Measurements from ENCODE around the gene XRN2. TPM values are rescaled to one million over a fixed set of nuclear protein-coding genes. Genes with fewer than 3 reads are reported as not detected.

The XRN2 gene
- total and polyA plus RNA-seq, 8 donors, result 12.5 to 66.8 (median 27.7) TPM

DNA sequence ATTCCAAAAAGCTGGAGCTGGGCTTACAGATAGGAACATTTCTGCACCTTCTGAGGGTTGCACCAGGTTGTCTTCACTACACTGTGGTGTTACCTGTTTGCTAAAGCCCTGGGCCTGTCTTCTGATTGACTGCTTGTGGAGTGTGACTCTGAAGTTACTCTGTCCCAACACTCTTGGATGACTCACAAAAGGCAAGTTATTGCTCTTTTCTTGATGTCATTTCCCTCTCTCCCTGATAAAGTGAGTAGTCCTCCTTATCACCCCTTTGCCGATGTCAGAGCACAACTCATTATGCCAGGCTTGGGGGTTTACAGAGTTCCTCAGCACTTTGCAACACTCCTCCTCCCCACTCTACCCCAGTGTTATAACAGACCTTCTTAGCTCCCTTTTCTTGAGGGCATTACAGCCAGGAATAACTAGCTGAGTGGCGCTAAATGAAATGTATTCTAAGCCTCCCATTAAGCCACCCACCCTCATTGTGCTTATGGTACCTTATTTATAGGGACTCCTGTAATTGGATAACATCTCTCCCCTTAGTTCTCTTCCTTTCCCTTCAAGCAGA is 130.3 kb downstream of the XRN2 start:
- H3K4me3 ChIP-seq, result no peak overlapping the region
- peaks cover 0 to 26% (median 4%) of the 10 kb centered on the region in 3 donors for H3K27me3 ChIP-seq
- no peak overlapping the region for H3K27ac ChIP-seq
- no peak for DNase-seq
- TF ChIP-seq, protein P1, sequence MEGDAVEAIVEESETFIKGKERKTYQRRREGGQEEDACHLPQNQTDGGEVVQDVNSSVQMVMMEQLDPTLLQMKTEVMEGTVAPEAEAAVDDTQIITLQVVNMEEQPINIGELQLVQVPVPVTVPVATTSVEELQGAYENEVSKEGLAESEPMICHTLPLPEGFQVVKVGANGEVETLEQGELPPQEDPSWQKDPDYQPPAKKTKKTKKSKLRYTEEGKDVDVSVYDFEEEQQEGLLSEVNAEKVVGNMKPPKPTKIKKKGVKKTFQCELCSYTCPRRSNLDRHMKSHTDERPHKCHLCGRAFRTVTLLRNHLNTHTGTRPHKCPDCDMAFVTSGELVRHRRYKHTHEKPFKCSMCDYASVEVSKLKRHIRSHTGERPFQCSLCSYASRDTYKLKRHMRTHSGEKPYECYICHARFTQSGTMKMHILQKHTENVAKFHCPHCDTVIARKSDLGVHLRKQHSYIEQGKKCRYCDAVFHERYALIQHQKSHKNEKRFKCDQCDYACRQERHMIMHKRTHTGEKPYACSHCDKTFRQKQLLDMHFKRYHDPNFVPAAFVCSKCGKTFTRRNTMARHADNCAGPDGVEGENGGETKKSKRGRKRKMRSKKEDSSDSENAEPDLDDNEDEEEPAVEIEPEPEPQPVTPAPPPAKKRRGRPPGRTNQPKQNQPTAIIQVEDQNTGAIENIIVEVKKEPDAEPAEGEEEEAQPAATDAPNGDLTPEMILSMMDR (IDR thresholded peaks at IDR 0.05), result no peak
- TF ChIP-seq POLR2AphosphoS5 (IDR thresholded peaks at IDR 0.05) (no peak), POLR2A (IDR thresholded peaks at IDR 0.05) (no peak), EP300 (IDR thresholded peaks at IDR 0.05) (no peak)
- no peaks in the 10 kb centered on the region for H3K9me3 ChIP-seq
- no peaks in the 10 kb centered on the region for H3K36me3 ChIP-seq
- intact Hi-C loops (cut with DNase I; ENCODE audit: low total_unique reads), result no loop called here
- H3K4me1 ChIP-seq, result no peaks in the 10 kb centered on the region
- WGBS, 5 donors, result 68 to 82% (median 72%) methylated on average over 2 of the region's 2 CpGs

DNA sequence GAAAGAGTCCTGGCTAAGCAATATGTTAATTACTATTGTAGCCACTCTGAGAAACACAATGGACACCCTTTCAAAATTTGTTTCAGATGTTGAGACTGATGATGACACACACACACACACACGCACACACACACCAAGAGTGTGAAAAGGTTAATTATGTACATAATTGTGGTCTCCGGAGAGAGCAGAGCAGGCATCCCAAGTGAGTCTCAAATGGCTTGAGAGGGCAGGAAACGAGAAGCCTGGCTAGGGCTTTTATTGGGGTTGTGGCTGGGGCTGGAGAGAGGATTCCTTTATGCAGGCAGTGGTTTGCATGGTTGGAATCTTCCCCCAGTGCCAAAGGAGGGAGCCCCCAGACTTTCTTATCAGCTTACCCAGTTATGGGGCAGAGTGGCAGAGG is 132.4 kb downstream of the XRN2 start:
- DNase-seq, result no peak
- Histone ChIP-seq H3K4me3 (no peak overlapping the region), H3K4me1 (no peaks in the 10 kb centered on the region), H3K9me3 (no peaks in the 10 kb centered on the region), H3K27me3 (peaks cover 0 to 26% (median 4%) of the 10 kb centered on the region in 3 donors), H3K27ac (no peak overlapping the region), H3K36me3 (no peaks in the 10 kb centered on the region)
- intact Hi-C loops (cut with DNase I; ENCODE audit: low total_unique reads), result no loop called here
- TF ChIP-seq, protein P1 (IDR thresholded peaks at IDR 0.05), result no peak
- TF ChIP-seq POLR2AphosphoS5 (IDR thresholded peaks at IDR 0.05), result no peak
- TF ChIP-seq POLR2A (IDR thresholded peaks at IDR 0.05), result no peak
- no peak for TF ChIP-seq EP300 (IDR thresholded peaks at IDR 0.05)
- 28 to 45% (median 42%) methylated on average over 3 of the region's 3 CpGs for WGBS, 5 donors

DNA sequence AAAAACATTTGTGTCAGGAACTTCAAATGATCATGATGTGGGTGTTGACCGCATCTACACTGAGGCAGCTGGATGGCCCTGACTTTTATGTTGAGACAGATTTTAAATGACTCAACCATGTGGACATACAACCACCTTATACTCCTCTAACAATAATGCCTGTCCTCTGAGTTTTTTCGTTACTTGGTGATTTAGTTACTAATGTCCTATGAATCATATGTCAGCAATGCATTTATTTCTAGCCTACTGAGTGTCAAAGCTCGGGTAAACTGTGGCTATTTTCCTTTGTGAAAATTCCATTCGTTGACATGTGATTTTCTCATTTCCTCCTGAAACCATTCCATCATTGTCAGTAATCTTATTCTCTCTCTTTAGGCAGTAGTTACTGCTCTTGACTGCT is 133.1 kb downstream of the XRN2 start:
- Histone ChIP-seq H3K36me3 (no peaks in the 10 kb centered on the region), H3K27ac (no peak overlapping the region), H3K4me1 (no peaks in the 10 kb centered on the region), H3K27me3 (peaks cover 0 to 28% (median 4%) of the 10 kb centered on the region in 3 donors), H3K9me3 (no peaks in the 10 kb centered on the region), H3K4me3 (no peak overlapping the region)
- TF ChIP-seq, protein P1 (IDR thresholded peaks at IDR 0.05), result no peak
- TF ChIP-seq POLR2AphosphoS5 (IDR thresholded peaks at IDR 0.05) (no peak), EP300 (IDR thresholded peaks at IDR 0.05) (no peak), POLR2A (IDR thresholded peaks at IDR 0.05) (no peak)
- intact Hi-C loops (cut with DNase I; ENCODE audit: low total_unique reads), result no loop called here
- DNase-seq, result no peak
- 48 to 56% (median 50%) methylated on average over 4 of the region's 4 CpGs for WGBS, 5 donors

DNA sequence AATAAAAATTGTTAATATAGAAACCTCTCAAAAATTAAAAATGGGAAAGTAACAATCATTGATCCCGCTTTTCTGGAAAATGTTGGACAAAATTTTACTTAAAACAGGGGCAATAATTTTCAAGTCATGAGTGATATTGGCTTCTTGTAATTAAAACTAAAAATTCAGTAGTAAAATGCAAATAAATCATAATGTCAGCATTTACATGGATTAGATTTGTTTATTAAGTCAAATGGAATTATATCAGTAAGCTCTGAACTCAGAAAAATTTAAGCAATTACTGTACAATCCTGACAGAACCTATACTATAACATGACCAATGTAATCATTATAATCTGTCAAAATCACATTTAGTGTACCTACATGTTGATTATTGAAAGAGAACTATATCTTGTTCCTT is 134.1 kb downstream of the XRN2 start:
- Histone ChIP-seq H3K27me3 (peaks cover 0 to 35% (median 4%) of the 10 kb centered on the region in 3 donors), H3K4me3 (no peak overlapping the region), H3K4me1 (no peaks in the 10 kb centered on the region), H3K27ac (no peak overlapping the region), H3K36me3 (no peaks in the 10 kb centered on the region), H3K9me3 (no peaks in the 10 kb centered on the region)
- WGBS, 5 donors, result 88 to 97% (median 94%) methylated on average over 1 of the region's 1 CpG
- DNase-seq, result no peak
- intact Hi-C loops (cut with DNase I; ENCODE audit: low total_unique reads), result no loop called here
- TF ChIP-seq, protein P1 (IDR thresholded peaks at IDR 0.05), result no peak
- no peak for TF ChIP-seq POLR2A (IDR thresholded peaks at IDR 0.05)
- TF ChIP-seq POLR2AphosphoS5 (IDR thresholded peaks at IDR 0.05), result no peak
- TF ChIP-seq EP300 (IDR thresholded peaks at IDR 0.05), result no peak

Data from stomach (tissue), 9 donors.